GM19193 (cell line): Measurements from ENCODE around the gene NR2C2.

ENCODE experiments used
- POLR2A ChIP-seq: IDR thresholded peaks from 4 replicates; pipeline ENCODE4 v1.6.1; 2011; ENCODE audit not compliant: insufficient read depth, insufficient read length; ENCODE audit errors: extremely low read depth

The NR2C2 gene

GRCh38 chr3:14913926-14914778, 33.2 kb upstream of the NR2C2 start:
- no peak for TF ChIP-seq POLR2A

GRCh38 chr3:14914779-14915117, 32.6 kb upstream of the NR2C2 start:
- no peak for TF ChIP-seq POLR2A

GRCh38 chr3:14915636-14916222, 31.7 kb upstream of the NR2C2 start:
- TF ChIP-seq POLR2A = no peak

- TF ChIP-seq POLR2A = no peak
Observed at GRCh38 chr3:14918356-14918860, 29.0 kb upstream of the NR2C2 start.

GRCh38 chr3:14920536-14920935, 26.8 kb upstream of the NR2C2 start:
- no peak for TF ChIP-seq POLR2A

GRCh38 chr3:14921034-14921616, 26.3 kb upstream of the NR2C2 start:
- TF ChIP-seq POLR2A = no peak

- TF ChIP-seq POLR2A = no peak
Observed at GRCh38 chr3:14921811-14922705, 25.3 kb upstream of the NR2C2 start.

- no peak for TF ChIP-seq POLR2A
Observed at GRCh38 chr3:14922863-14923262, 24.5 kb upstream of the NR2C2 start.

- TF ChIP-seq POLR2A = no peak
Observed at GRCh38 chr3:14923476-14923875, 23.9 kb upstream of the NR2C2 start.

- no peak for TF ChIP-seq POLR2A
Observed at GRCh38 chr3:14925729-14926591, 21.4 kb upstream of the NR2C2 start.

- TF ChIP-seq POLR2A = no peak
Observed at GRCh38 chr3:14926592-14926991, 20.8 kb upstream of the NR2C2 start.

GRCh38 chr3:14927308-14927707, 20.1 kb upstream of the NR2C2 start:
- TF ChIP-seq POLR2A = no peak

- no peak for TF ChIP-seq POLR2A
Observed at GRCh38 chr3:14929310-14930074, 17.9 kb upstream of the NR2C2 start.
